Endodermal cell (in vitro differentiated cells): ENCODE results near the gene IGFBP1. TPM values are rescaled to one million over a fixed set of nuclear protein-coding genes. Genes with fewer than 3 reads are reported as not detected.

Source experiments
- DNase-seq: peaks from one replicate; pipeline ENCODE4 v3.0.0-alpha.2; 2017
- H3K27ac ChIP-seq: 2 replicates; pipeline ENCODE4 v1.5.1; 2013; ENCODE audit warnings: mild to moderate bottlenecking, low read depth, low read length, moderate library complexity
- H3K27me3 ChIP-seq: 2 replicates; pipeline ENCODE4 v1.6.1; 2013; ENCODE audit warnings: mild to moderate bottlenecking, low read length, moderate library complexity; ENCODE audit not compliant: insufficient read depth, control insufficient read depth, poor library complexity, severe bottlenecking
- H3K36me3 ChIP-seq: 2 replicates; pipeline ENCODE4 v1.7.0; 2013; ENCODE audit warnings: mild to moderate bottlenecking, low read length, moderate library complexity; ENCODE audit not compliant: control insufficient read depth, insufficient read depth
- H3K4me1 ChIP-seq: one replicate; pipeline ENCODE4 v1.7.0; 2013; ENCODE audit warnings: low read length; ENCODE audit not compliant: control insufficient read depth, insufficient read depth
- H3K4me3 ChIP-seq: 2 replicates; pipeline ENCODE4 v1.5.1; 2013; ENCODE audit warnings: mild to moderate bottlenecking, low read length, moderate library complexity
- H3K9ac ChIP-seq: 2 replicates; pipeline ENCODE4 v1.6.1; 2013; ENCODE audit warnings: mild to moderate bottlenecking, low read length, moderate library complexity; ENCODE audit not compliant: poor library complexity, severe bottlenecking; ENCODE audit errors: extremely low read depth
- H3K9me3 ChIP-seq: 2 replicates; pipeline ENCODE4 v1.6.1; 2013; ENCODE audit warnings: mild to moderate bottlenecking, low read length, moderate library complexity; ENCODE audit not compliant: control insufficient read depth
- H3K27ac Mint-ChIP-seq: 2 replicates; pipeline ENCODE4 v1.8.0; 2020; ENCODE audit warnings: mixed read lengths
- H3K27me3 Mint-ChIP-seq: 2 replicates; pipeline ENCODE4 v1.8.0; 2021; ENCODE audit warnings: mild to moderate bottlenecking, mixed read lengths; ENCODE audit not compliant: insufficient read depth
- H3K36me3 Mint-ChIP-seq: 2 replicates; pipeline ENCODE4 v1.8.0; 2020; ENCODE audit warnings: low read depth, mixed read lengths
- H3K4me1 Mint-ChIP-seq: 2 replicates; pipeline ENCODE4 v1.8.0; 2020; ENCODE audit warnings: mixed read lengths
- H3K4me3 Mint-ChIP-seq: 2 replicates; pipeline ENCODE4 v1.8.0; 2020; ENCODE audit warnings: mild to moderate bottlenecking, moderate library complexity, mixed read lengths
- H3K9me3 Mint-ChIP-seq: 2 replicates; pipeline ENCODE4 v1.8.0; 2020; ENCODE audit warnings: mild to moderate bottlenecking, mixed read lengths
- CTCF ChIP-seq: fragments of 200-600 bp; sonication (generic); conservative IDR thresholded peaks from 2 replicates; pipeline ENCODE4 v1.5.0; 2021; ENCODE audit warnings: antibody characterized with exemption, mild to moderate bottlenecking
- WGBS, 2 experiments: methylation state at CpG; one replicate each; pipeline versions ENCODE4 v1.1.5 to v1.1.7; 2013; ENCODE audit warnings: missing lambda C conversion rate in 2 of 2, mixed read lengths in 1 of 2; ENCODE audit not compliant: insufficient coverage in 1 of 2, insufficient read length in 1 of 2; 5-methylcytosine and 5-hydroxymethylcytosine counted together
- total RNA-seq, 2 donors: library from RNA; stranded (reverse); fragmentation: NEBNext Ultra II Directional in 1 of 2; extraction: Animal tissue kit (Norgen Biotek cat#: 25700) in 1 of 2; gene quantifications; 2 replicates in 1 of 2; 3 replicates in 1 of 2; pipeline ENCODE4 v1.2.1, GENCODE V29; 2021

Gene IGFBP1
- total RNA-seq, 2 donors from 2014 or later, result not detected

- Mint-ChIP-seq H3K27me3 (peaks cover 88% of the 10 kb centered on the region), H3K4me3 (peak overlapping the region; percentile 60), H3K36me3 (no peaks in the 10 kb centered on the region), H3K27ac (no peak overlapping the region), H3K9me3 (no peaks in the 10 kb centered on the region), H3K4me1 (peaks cover 13% of the 10 kb centered on the region)
- Histone ChIP-seq H3K9me3 (no peaks in the 10 kb centered on the region), H3K27me3 (peaks cover 85% of the 10 kb centered on the region), H3K9ac (peak overlapping the region; percentile 30), H3K27ac (no peak overlapping the region), H3K4me1 (no peaks in the 10 kb centered on the region), H3K36me3 (no peaks in the 10 kb centered on the region), H3K4me3 (peak overlapping the region; percentile 74)
- whole genome bisulfite sequencing, 2 experiments, result 15 to 31% methylated on average over 12 to 19 of the region's 19 CpGs
- no peak for DNase-seq
- no peak for TF ChIP-seq CTCF
These were observed 31.7 kb downstream of the IGFBP1 start for GRCh38 chr7:45919993-45920459.

GRCh38 chr7:45920502-45921380, 32.5 kb downstream of the IGFBP1 start, which contains the start of gene IGFBP3:
TSS of gene IGFBP3 (minus strand) at chr7:45921272. CDS start at chr7:45921140, 132 bp downstream.
- 1 to 2% methylated on average over 21 to 111 of the region's 111 CpGs for WGBS, 2 experiments
- TF ChIP-seq CTCF, result no peak
- H3K9me3 Mint-ChIP-seq, result no peaks in the 10 kb centered on the region
- peaks cover 13% of the 10 kb centered on the region for H3K4me1 Mint-ChIP-seq
- DNase-seq, result peak; percentile 89
- no peak within 1 kb of the TSS for H3K27ac Mint-ChIP-seq
- H3K27me3 ChIP-seq, result peaks cover 90% of the 10 kb centered on the region
- no peaks in the 10 kb centered on the region for H3K4me1 ChIP-seq
- H3K9ac ChIP-seq, result peak within 1 kb of the TSS; percentile 30
- H3K4me3 Mint-ChIP-seq, result peak within 1 kb of the TSS; percentile 60
- H3K9me3 ChIP-seq, result no peaks in the 10 kb centered on the region
- H3K27ac ChIP-seq, result no peak within 1 kb of the TSS
- H3K36me3 ChIP-seq, result no peaks in the 10 kb centered on the region
- H3K27me3 Mint-ChIP-seq, result peaks cover 95% of the 10 kb centered on the region
- no peaks in the 10 kb centered on the region for H3K36me3 Mint-ChIP-seq
- H3K4me3 ChIP-seq, result peak within 1 kb of the TSS; percentile 74

GRCh38 chr7:45921381-45921698, 33.1 kb downstream of the IGFBP1 start:
- 1 to 3% methylated on average over 13 to 31 of the region's 31 CpGs for WGBS, 2 experiments
- Histone ChIP-seq H3K36me3 (no peaks in the 10 kb centered on the region), H3K27ac (no peak overlapping the region), H3K9me3 (no peaks in the 10 kb centered on the region), H3K27me3 (peaks cover 86% of the 10 kb centered on the region), H3K4me3 (peak overlapping the region; percentile 74), H3K9ac (no peak overlapping the region), H3K4me1 (no peaks in the 10 kb centered on the region)
- no peak for TF ChIP-seq CTCF
- Mint-ChIP-seq H3K4me3 (peak overlapping the region; percentile 60), H3K36me3 (no peaks in the 10 kb centered on the region), H3K4me1 (peaks cover 13% of the 10 kb centered on the region), H3K9me3 (no peaks in the 10 kb centered on the region), H3K27me3 (peaks cover 89% of the 10 kb centered on the region), H3K27ac (no peak overlapping the region)
- DNase-seq, result no peak
